IMR-90 (cell line): Measurements from ENCODE around the gene LMO4.

Experiments
- CEBPB ChIP-seq: IDR thresholded peaks from 2 replicates; pipeline ENCODE4 v1.6.1; 2012; ENCODE audit warnings: low read depth, low read length, improper control_type of control experiment
- POLR2A ChIP-seq: IDR thresholded peaks from 2 replicates; pipeline ENCODE4 v1.6.1; 2012; ENCODE audit warnings: mild to moderate bottlenecking, low read depth, low read length
- TF ChIP-seq, protein P1 (sequence below): conservative IDR thresholded peaks from 2 replicates; pipeline ENCODE4 v1.5.1; 2012; ENCODE audit warnings: mild to moderate bottlenecking, low read depth, low read length, improper control_type of control experiment

DNA sequence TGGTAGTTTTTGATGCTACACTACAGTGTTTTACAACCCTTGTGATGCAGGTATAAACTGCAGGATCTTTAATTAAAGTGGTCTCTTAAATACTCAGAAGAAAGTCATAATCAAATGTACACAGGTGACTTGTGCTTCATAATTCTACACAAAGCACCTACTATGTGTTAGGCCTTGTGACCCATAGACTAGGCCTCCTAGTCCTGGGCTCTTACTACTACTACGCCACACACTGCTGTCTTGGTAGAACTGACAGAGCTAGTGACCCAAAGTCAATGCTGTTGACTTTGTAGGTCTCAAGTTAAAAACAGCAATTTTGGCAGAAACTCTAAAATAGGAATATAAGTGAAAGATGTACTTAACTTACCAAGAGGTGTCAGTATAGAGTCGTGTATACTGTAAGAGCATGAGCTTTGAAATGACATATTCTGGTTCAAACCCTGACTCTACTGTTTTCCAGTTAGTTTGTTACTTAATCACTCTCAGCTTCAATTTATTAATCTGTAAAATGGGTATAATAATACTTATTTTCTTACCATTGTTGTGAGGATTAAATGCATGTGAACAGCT lies 48.6 kb upstream of the LMO4 start:
- TF ChIP-seq, protein P1, sequence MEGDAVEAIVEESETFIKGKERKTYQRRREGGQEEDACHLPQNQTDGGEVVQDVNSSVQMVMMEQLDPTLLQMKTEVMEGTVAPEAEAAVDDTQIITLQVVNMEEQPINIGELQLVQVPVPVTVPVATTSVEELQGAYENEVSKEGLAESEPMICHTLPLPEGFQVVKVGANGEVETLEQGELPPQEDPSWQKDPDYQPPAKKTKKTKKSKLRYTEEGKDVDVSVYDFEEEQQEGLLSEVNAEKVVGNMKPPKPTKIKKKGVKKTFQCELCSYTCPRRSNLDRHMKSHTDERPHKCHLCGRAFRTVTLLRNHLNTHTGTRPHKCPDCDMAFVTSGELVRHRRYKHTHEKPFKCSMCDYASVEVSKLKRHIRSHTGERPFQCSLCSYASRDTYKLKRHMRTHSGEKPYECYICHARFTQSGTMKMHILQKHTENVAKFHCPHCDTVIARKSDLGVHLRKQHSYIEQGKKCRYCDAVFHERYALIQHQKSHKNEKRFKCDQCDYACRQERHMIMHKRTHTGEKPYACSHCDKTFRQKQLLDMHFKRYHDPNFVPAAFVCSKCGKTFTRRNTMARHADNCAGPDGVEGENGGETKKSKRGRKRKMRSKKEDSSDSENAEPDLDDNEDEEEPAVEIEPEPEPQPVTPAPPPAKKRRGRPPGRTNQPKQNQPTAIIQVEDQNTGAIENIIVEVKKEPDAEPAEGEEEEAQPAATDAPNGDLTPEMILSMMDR, result no peak
- TF ChIP-seq POLR2A, result no peak
- no peak for TF ChIP-seq CEBPB
